ENCODE measurements around the gene NBEA.

Gene NBEA

GRCh38 chr13:34941835-34942731 lies at the start of gene NBEA:
NBEA (plus strand) TSS chr13:34942270; CDS start chr13:34942821, 551 bp downstream.
- TF ChIP-seq CTCF (IDR thresholded peaks at IDR 0.05; ENCODE audit: low read depth, low read length): peak; percentile 4
- peak within 1 kb of the TSS; percentile 68 for H3K4me3 ChIP-seq (ENCODE audit: low read depth, low read length)
- in situ Hi-C loops (cut with HindIII; ENCODE audit: low sequenced_read_pairs): no loop called here
- DNase-seq (ENCODE audit: low read depth, low spot score): peak; percentile 57

- TF ChIP-seq CTCF (IDR thresholded peaks at IDR 0.05; ENCODE audit: low read depth, low read length): no peak
- H3K4me3 ChIP-seq (ENCODE audit: low read depth, low read length): no peak overlapping the region
- DNase-seq (ENCODE audit: low read depth, low spot score): no peak
- in situ Hi-C loops (cut with HindIII; ENCODE audit: low sequenced_read_pairs): no loop called here
Measured at GRCh38 chr13:34894756-34895155, 47.3 kb upstream of the NBEA start.

GRCh38 chr13:34897220-34897619 lies 44.9 kb upstream of the NBEA start:
- no peak for DNase-seq (ENCODE audit: low read depth, low spot score)
- in situ Hi-C loops (cut with HindIII; ENCODE audit: low sequenced_read_pairs): no loop called here
- no peak for TF ChIP-seq CTCF (IDR thresholded peaks at IDR 0.05; ENCODE audit: low read depth, low read length)
- H3K4me3 ChIP-seq (ENCODE audit: low read depth, low read length): no peak overlapping the region

GRCh38 chr13:34899888-34900287 lies 42.2 kb upstream of the NBEA start:
- TF ChIP-seq CTCF (IDR thresholded peaks at IDR 0.05; ENCODE audit: low read depth, low read length): no peak
- no peak overlapping the region for H3K4me3 ChIP-seq (ENCODE audit: low read depth, low read length)
- DNase-seq (ENCODE audit: low read depth, low spot score): no peak
- in situ Hi-C loops (cut with HindIII; ENCODE audit: low sequenced_read_pairs): no loop called here

GRCh38 chr13:34900288-34900739 lies 41.8 kb upstream of the NBEA start:
- DNase-seq (ENCODE audit: low read depth, low spot score): no peak
- in situ Hi-C loops (cut with HindIII; ENCODE audit: low sequenced_read_pairs): no loop called here
- no peak overlapping the region for H3K4me3 ChIP-seq (ENCODE audit: low read depth, low read length)
- TF ChIP-seq CTCF (IDR thresholded peaks at IDR 0.05; ENCODE audit: low read depth, low read length): no peak

- in situ Hi-C loops (cut with HindIII; ENCODE audit: low sequenced_read_pairs): no loop called here
- TF ChIP-seq CTCF (IDR thresholded peaks at IDR 0.05; ENCODE audit: low read depth, low read length): no peak
- no peak for DNase-seq (ENCODE audit: low read depth, low spot score)
- no peak overlapping the region for H3K4me3 ChIP-seq (ENCODE audit: low read depth, low read length)
Measured at GRCh38 chr13:34901572-34901971, 40.5 kb upstream of the NBEA start.
